GM12892 (cell line): ENCODE results near the gene P2RY2.

Source experiments
- POLR2A ChIP-seq: IDR thresholded peaks from 2 replicates; pipeline ENCODE4 v1.6.1; 2011; ENCODE audit warnings: low read depth, low read length, control low read depth
- TAF1 ChIP-seq: IDR thresholded peaks from 2 replicates; pipeline ENCODE4 v1.6.1; 2011; ENCODE audit warnings: low read depth, mild to moderate bottlenecking, control low read depth, low read length, borderline replicate concordance

DNA sequence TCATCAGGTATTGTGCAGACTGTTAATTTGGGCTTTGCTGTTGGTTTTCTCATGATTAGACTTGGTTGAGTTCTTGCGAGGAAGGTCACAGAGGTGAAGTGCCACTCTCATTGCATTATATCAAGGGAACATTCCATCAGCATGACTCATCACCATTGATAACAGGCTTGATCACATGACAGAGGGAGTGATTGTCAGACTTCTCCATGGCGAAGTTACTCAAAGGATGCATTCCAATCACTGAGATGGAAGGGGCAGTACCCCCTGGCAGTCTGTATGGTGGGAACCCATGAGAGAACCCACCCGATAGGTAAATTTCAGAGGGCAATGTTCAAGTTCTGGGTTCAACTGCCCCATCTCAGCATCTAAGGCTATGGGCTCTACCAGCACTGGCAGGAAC lies 19.4 kb upstream of the P2RY2 start:
- no peak for TF ChIP-seq POLR2A
- no peak for TF ChIP-seq TAF1
